VCaP (cell line): ENCODE results near the gene CHD8.

Experiments
- H3K27ac ChIP-seq: fragments of 450-650 bp; 2 replicates; pipeline ENCODE4 v1.5.1; 2017
- TF ChIP-seq, protein P1 (sequence below): fragments of 450-650 bp; conservative IDR thresholded peaks from 2 replicates; pipeline ENCODE4 v1.5.1; 2017; ENCODE audit warnings: mild to moderate bottlenecking, moderate library complexity

CHD8 gene

DNA sequence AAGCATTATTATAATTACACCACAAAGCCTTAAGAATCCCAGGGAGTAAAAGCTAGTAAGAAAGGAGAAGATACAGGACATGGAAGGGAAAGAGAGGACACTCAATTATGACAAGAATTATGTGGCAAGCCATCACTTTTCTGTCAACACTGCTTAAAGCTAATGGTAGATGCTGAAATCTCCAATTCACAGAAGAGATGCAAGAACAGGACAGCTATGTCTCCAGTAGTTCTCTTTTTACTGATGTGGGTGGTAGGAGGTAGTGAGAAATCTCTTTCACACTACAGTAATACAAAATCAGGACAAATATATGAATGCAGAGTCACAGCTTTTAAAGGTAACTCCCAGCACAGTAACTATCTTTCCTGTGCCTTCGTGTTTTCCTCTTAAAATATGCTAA, 29.2 kb downstream of the CHD8 start:
- TF ChIP-seq, protein P1, sequence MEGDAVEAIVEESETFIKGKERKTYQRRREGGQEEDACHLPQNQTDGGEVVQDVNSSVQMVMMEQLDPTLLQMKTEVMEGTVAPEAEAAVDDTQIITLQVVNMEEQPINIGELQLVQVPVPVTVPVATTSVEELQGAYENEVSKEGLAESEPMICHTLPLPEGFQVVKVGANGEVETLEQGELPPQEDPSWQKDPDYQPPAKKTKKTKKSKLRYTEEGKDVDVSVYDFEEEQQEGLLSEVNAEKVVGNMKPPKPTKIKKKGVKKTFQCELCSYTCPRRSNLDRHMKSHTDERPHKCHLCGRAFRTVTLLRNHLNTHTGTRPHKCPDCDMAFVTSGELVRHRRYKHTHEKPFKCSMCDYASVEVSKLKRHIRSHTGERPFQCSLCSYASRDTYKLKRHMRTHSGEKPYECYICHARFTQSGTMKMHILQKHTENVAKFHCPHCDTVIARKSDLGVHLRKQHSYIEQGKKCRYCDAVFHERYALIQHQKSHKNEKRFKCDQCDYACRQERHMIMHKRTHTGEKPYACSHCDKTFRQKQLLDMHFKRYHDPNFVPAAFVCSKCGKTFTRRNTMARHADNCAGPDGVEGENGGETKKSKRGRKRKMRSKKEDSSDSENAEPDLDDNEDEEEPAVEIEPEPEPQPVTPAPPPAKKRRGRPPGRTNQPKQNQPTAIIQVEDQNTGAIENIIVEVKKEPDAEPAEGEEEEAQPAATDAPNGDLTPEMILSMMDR: no peak
- H3K27ac ChIP-seq: no peak overlapping the region

DNA sequence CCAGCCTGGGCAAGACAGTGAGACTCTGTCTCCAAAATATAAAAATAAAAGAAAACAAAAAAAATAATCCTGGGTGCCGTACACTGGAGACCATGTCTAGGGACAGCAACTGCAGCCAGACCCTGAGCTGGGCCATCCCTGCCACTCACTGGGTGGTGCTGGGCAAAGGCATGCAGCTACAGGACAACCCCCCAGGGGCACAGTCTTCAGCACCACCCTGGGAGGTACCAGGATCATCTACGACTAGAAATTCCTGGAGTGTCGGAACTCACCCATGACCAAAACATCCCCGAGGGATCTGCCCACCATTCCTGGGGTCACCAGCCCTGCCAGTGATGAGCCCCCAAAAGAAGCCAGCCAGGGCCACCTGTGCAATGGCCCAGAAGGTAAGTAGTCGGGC, 36.4 kb downstream of the CHD8 start:
- TF ChIP-seq, protein P1: no peak
- no peak overlapping the region for H3K27ac ChIP-seq

DNA sequence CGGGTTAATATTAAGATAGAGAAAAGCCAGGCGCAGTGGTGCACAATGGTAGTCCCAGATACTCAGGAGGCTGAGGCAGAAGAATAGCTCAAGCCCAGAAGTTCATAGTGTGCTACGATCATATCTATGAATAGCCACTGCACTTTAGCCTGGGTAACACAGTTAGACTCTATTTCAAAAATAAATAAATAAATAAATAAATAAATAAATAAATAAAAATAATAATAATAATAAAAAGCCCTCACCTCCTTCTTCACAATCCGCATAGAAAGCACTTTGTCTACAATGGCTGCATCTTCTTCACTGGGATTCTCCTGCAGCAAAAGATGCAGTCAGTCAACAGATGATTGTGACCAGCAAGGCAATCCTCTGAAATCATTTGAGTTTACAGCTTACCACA, 40.6 kb downstream of the CHD8 start:
- no peak overlapping the region for H3K27ac ChIP-seq
- TF ChIP-seq, protein P1: no peak

DNA sequence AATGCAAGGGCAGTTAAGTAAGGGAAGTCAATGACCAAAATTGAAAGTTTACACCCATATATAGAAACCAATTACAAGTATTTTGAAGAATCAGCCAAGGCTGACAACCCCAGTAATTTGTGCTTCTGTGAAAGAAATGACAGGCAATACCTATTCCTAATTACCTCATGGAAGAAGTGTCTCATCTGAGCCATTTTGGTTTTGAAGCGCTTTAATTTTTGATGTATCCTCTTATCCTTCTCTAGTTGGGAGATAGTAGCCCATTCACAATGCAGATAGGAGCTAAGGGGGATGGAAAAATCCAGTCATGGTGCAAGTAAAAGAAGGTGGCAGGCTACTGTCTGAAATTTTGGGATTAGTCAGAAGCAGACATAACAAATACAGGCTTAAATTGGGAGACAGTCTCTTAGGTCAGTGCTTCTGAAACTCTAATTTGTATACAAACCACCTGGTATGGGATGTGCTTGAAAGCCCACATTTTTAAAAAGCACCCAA, 41.7 kb downstream of the CHD8 start:
- H3K27ac ChIP-seq: no peak overlapping the region
- TF ChIP-seq, protein P1: no peak

DNA sequence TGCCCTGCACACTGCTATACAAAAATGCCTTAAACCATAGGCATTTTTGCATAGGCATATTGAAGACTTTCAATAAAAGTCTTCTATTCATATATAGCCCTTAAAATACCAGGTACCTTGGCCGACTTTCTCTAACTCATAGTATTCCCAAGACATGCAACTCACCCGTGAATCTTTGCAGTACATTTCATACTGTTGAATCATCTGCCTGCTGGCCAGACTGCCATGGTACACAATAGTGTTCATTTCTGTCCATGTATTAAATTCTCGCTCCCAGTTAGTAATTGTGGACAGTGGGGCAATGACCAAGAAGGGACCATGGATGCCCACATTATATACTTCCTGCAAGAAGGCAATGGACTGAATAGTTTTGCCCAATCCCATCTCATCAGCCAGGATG, 47.8 kb downstream of the CHD8 start:
- TF ChIP-seq, protein P1: no peak
- no peak overlapping the region for H3K27ac ChIP-seq

DNA sequence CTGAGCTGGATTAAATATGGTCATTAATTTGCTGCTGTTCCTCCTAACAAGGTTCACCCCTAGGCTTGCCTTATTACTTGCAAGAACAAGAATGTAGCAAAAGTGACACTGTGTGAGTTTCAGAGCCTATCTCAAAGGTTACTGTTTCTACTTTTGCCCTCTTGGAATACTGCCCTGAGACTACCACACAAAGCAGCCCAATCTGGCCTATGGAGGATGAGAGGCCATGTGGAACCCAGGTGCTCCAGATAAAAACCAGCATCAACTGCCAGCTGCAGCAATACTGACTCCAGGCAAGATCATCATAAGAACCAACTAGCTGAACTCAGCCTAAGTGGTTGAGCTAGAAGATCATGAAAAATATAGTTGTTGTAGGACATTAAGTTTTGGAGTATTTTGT, 49.7 kb downstream of the CHD8 start:
- TF ChIP-seq, protein P1: no peak
- no peak overlapping the region for H3K27ac ChIP-seq

DNA sequence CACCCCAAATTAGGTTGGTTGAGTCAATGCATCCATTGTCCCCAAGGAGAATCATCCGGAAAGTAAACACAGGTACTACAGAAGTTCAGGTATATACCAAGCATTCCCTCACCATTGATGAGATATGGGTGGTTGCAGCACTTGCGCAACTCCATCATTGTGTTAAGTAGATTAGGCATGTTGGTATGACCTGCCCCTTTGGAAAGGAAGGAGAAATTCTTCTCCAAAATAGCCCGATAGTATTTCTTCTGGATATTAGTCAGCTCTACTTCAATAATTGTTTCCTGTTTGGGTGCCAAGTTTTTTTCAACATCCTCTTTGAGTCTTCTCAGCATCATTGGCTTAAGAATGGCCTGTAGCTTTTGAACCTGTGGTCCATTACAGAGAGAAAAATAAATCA, 50.8 kb downstream of the CHD8 start:
- TF ChIP-seq, protein P1: no peak
- no peak overlapping the region for H3K27ac ChIP-seq

DNA sequence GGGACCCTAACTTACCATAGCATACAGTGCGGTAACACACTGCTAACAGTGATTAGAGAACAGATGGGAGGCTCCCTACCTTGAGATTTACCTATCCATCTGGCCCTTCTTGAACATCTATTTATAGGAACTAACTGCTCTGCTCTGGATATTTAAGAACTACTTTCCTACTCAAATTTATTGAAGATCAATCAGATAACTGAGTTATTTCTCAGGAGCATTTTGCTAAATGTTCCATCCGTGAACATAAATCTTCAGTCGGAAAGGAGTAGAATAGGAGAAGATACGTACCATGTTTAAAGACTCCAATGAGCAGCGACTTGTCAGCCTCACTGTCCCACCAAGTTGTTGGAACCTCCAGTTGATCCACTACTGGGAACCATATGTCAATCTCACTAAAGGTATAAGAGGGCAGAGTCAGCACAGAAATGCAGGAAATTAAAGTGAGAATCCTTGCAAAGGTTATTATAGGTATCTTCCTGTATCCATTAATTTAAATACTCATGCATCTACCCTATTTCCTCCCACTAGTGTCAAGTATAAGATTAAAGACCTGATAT, 56.5 kb downstream of the CHD8 start:
- TF ChIP-seq, protein P1: no peak
- H3K27ac ChIP-seq: no peak overlapping the region
